ENCODE results near the gene NATD1.

NATD1 gene

GRCh38 chr17:21218831-21219380, 34.3 kb downstream of the NATD1 start:
- H3K27me3 ChIP-seq (ENCODE audit: control insufficient read depth in 5 of 5, insufficient read depth in 4 of 5, low read length in 5 of 5) = no peaks in the 10 kb centered on the region
- H3K27ac ChIP-seq (ENCODE audit: low read depth, low read length) = no peak overlapping the region
- no peaks in the 10 kb centered on the region for H3K9me3 ChIP-seq (ENCODE audit: control insufficient read depth in 5 of 5, low read length in 5 of 5)

GRCh38 chr17:21218101-21218500, 35.1 kb downstream of the NATD1 start:
- Histone ChIP-seq H3K27me3 (ENCODE audit: control insufficient read depth in 5 of 5, insufficient read depth in 4 of 5, low read length in 5 of 5) (no peaks in the 10 kb centered on the region), H3K4me1 (ENCODE audit: control insufficient read depth in 5 of 5, insufficient read depth in 5 of 5, low read length in 5 of 5) (peaks cover 6 to 30% (median 28%) of the 10 kb centered on the region in 5 donors), H3K9ac (ENCODE audit: low read length in 5 of 5) (no peak overlapping the region), H3K4me3 (ENCODE audit: low read depth in 1 of 5, low read length in 5 of 5) (no peak overlapping the region), H3K9me3 (ENCODE audit: control insufficient read depth in 5 of 5, low read length in 5 of 5) (no peaks in the 10 kb centered on the region), H3K27ac (ENCODE audit: low read depth, low read length) (no peak overlapping the region), H3K36me3 (ENCODE audit: control insufficient read depth in 5 of 5, insufficient read depth in 5 of 5, low read length in 5 of 5) (peaks cover 0 to 6% (median 0%) of the 10 kb centered on the region in 5 donors)

More at GRCh38 chr17:21218831-21219380, 34.3 kb downstream of the NATD1 start:
- H3K36me3 ChIP-seq (ENCODE audit: control insufficient read depth in 5 of 5, insufficient read depth in 5 of 5, low read length in 5 of 5) = peaks cover 0 to 6% (median 0%) of the 10 kb centered on the region in 5 donors
- H3K4me3 ChIP-seq (ENCODE audit: low read depth in 1 of 5, low read length in 5 of 5) = no peak overlapping the region
- H3K4me1 ChIP-seq (ENCODE audit: control insufficient read depth in 5 of 5, insufficient read depth in 5 of 5, low read length in 5 of 5) = peaks cover 5 to 25% (median 23%) of the 10 kb centered on the region in 5 donors
- no peak overlapping the region for H3K9ac ChIP-seq (ENCODE audit: low read length in 5 of 5)

GRCh38 chr17:21217346-21217745, 35.9 kb downstream of the NATD1 start:
- Histone ChIP-seq H3K4me3 (ENCODE audit: low read depth in 1 of 5, low read length in 5 of 5) (no peak overlapping the region), H3K27me3 (ENCODE audit: control insufficient read depth in 5 of 5, insufficient read depth in 4 of 5, low read length in 5 of 5) (no peaks in the 10 kb centered on the region), H3K4me1 (ENCODE audit: control insufficient read depth in 5 of 5, insufficient read depth in 5 of 5, low read length in 5 of 5) (peaks cover 13 to 37% (median 36%) of the 10 kb centered on the region in 5 donors), H3K27ac (ENCODE audit: low read depth, low read length) (no peak overlapping the region), H3K9me3 (ENCODE audit: control insufficient read depth in 5 of 5, low read length in 5 of 5) (no peaks in the 10 kb centered on the region), H3K36me3 (ENCODE audit: control insufficient read depth in 5 of 5, insufficient read depth in 5 of 5, low read length in 5 of 5) (peaks cover 0 to 6% (median 0%) of the 10 kb centered on the region in 5 donors), H3K9ac (ENCODE audit: low read length in 5 of 5) (no peak overlapping the region)

GRCh38 chr17:21215935-21216334, 37.3 kb downstream of the NATD1 start:
- Histone ChIP-seq H3K9me3 (ENCODE audit: control insufficient read depth in 5 of 5, low read length in 5 of 5) (no peaks in the 10 kb centered on the region), H3K4me1 (ENCODE audit: control insufficient read depth in 5 of 5, insufficient read depth in 5 of 5, low read length in 5 of 5) (peaks cover 16 to 52% (median 50%) of the 10 kb centered on the region in 5 donors), H3K27ac (ENCODE audit: low read depth, low read length) (no peak overlapping the region), H3K4me3 (ENCODE audit: low read depth in 1 of 5, low read length in 5 of 5) (no peak overlapping the region), H3K27me3 (ENCODE audit: control insufficient read depth in 5 of 5, insufficient read depth in 4 of 5, low read length in 5 of 5) (no peaks in the 10 kb centered on the region), H3K36me3 (ENCODE audit: control insufficient read depth in 5 of 5, insufficient read depth in 5 of 5, low read length in 5 of 5) (peaks cover 0 to 3% (median under 1%) of the 10 kb centered on the region in 5 donors), H3K9ac (ENCODE audit: low read length in 5 of 5) (no peak overlapping the region)

- Histone ChIP-seq H3K4me3 (ENCODE audit: low read depth in 1 of 5, low read length in 5 of 5) (peak overlapping the region; percentile 71 to 96 (median 89)), H3K4me1 (ENCODE audit: control insufficient read depth in 5 of 5, insufficient read depth in 5 of 5, low read length in 5 of 5) (peaks cover 20 to 61% (median 59%) of the 10 kb centered on the region in 5 donors), H3K27me3 (ENCODE audit: control insufficient read depth in 5 of 5, insufficient read depth in 4 of 5, low read length in 5 of 5) (no peaks in the 10 kb centered on the region), H3K36me3 (ENCODE audit: control insufficient read depth in 5 of 5, insufficient read depth in 5 of 5, low read length in 5 of 5) (peaks cover 0 to 10% (median 8%) of the 10 kb centered on the region in 5 donors), H3K27ac (ENCODE audit: low read depth, low read length) (peak overlapping the region; percentile 94), H3K9ac (ENCODE audit: low read length in 5 of 5) (peak overlapping the region; percentile 93 to 97 (median 95)), H3K9me3 (ENCODE audit: control insufficient read depth in 5 of 5, low read length in 5 of 5) (no peaks in the 10 kb centered on the region)
Measured at GRCh38 chr17:21214777-21215541, 38.3 kb downstream of the NATD1 start.

- Histone ChIP-seq H3K27ac (ENCODE audit: low read depth, low read length) (peak within 1 kb of the TSS; percentile 94), H3K36me3 (ENCODE audit: control insufficient read depth in 5 of 5, insufficient read depth in 5 of 5, low read length in 5 of 5) (peaks cover 0 to 16% (median 10%) of the 10 kb centered on the region in 5 donors), H3K9ac (ENCODE audit: low read length in 5 of 5) (peak within 1 kb of the TSS; percentile 93 to 97 (median 95)), H3K4me3 (ENCODE audit: low read depth in 1 of 5, low read length in 5 of 5) (peak within 1 kb of the TSS; percentile 87 to 96 (median 89)), H3K9me3 (ENCODE audit: control insufficient read depth in 5 of 5, low read length in 5 of 5) (no peaks in the 10 kb centered on the region), H3K4me1 (ENCODE audit: control insufficient read depth in 5 of 5, insufficient read depth in 5 of 5, low read length in 5 of 5) (peaks cover 20 to 69% (median 63%) of the 10 kb centered on the region in 5 donors), H3K27me3 (ENCODE audit: control insufficient read depth in 5 of 5, insufficient read depth in 4 of 5, low read length in 5 of 5) (no peaks in the 10 kb centered on the region)
Measured at GRCh38 chr17:21214015-21214776, 39.0 kb downstream of the NATD1 start, which contains the start of gene TMEM11. TMEM11 (minus strand) TSS chr17:21214161; CDS start chr17:21214152, 9 bp downstream.

- H3K27ac ChIP-seq (ENCODE audit: low read depth, low read length) = peak overlapping the region; percentile 94
- H3K9ac ChIP-seq (ENCODE audit: low read length in 5 of 5) = peak overlapping the region; percentile 53 to 97 (median 93)
- H3K27me3 ChIP-seq (ENCODE audit: control insufficient read depth in 5 of 5, insufficient read depth in 4 of 5, low read length in 5 of 5) = no peaks in the 10 kb centered on the region
- H3K36me3 ChIP-seq (ENCODE audit: control insufficient read depth in 5 of 5, insufficient read depth in 5 of 5, low read length in 5 of 5) = peaks cover 0 to 20% (median 10%) of the 10 kb centered on the region in 5 donors
- peak overlapping the region; percentile 87 to 96 (median 89) for H3K4me3 ChIP-seq (ENCODE audit: low read depth in 1 of 5, low read length in 5 of 5)
- peaks cover 20 to 70% (median 64%) of the 10 kb centered on the region in 5 donors for H3K4me1 ChIP-seq (ENCODE audit: control insufficient read depth in 5 of 5, insufficient read depth in 5 of 5, low read length in 5 of 5)
- H3K9me3 ChIP-seq (ENCODE audit: control insufficient read depth in 5 of 5, low read length in 5 of 5) = no peaks in the 10 kb centered on the region
Measured at GRCh38 chr17:21213638-21214014, 39.6 kb downstream of the NATD1 start.

- Histone ChIP-seq H3K9ac (ENCODE audit: low read length in 5 of 5) (peak overlapping the region; percentile 53 to 97 (median 93)), H3K27ac (ENCODE audit: low read depth, low read length) (peak overlapping the region; percentile 94), H3K27me3 (ENCODE audit: control insufficient read depth in 5 of 5, insufficient read depth in 4 of 5, low read length in 5 of 5) (no peaks in the 10 kb centered on the region), H3K36me3 (ENCODE audit: control insufficient read depth in 5 of 5, insufficient read depth in 5 of 5, low read length in 5 of 5) (peaks cover 0 to 25% (median 13%) of the 10 kb centered on the region in 5 donors), H3K9me3 (ENCODE audit: control insufficient read depth in 5 of 5, low read length in 5 of 5) (no peaks in the 10 kb centered on the region), H3K4me1 (ENCODE audit: control insufficient read depth in 5 of 5, insufficient read depth in 5 of 5, low read length in 5 of 5) (peaks cover 21 to 70% (median 65%) of the 10 kb centered on the region in 5 donors), H3K4me3 (ENCODE audit: low read depth in 1 of 5, low read length in 5 of 5) (peak overlapping the region; percentile 87 to 96 (median 89))
Measured at GRCh38 chr17:21212826-21213637, 40.2 kb downstream of the NATD1 start.

GRCh38 chr17:21211825-21212479, 41.3 kb downstream of the NATD1 start:
- peak overlapping the region in 4 of 5 donors; percentile 15 to 95 (median 54) for H3K9ac ChIP-seq (ENCODE audit: low read length in 5 of 5)

More at GRCh38 chr17:21211825-21212479, 41.3 kb downstream of the NATD1 start:
- no peaks in the 10 kb centered on the region for H3K27me3 ChIP-seq (ENCODE audit: control insufficient read depth in 5 of 5, insufficient read depth in 4 of 5, low read length in 5 of 5)
- peaks cover 0 to 25% (median 13%) of the 10 kb centered on the region in 5 donors for H3K36me3 ChIP-seq (ENCODE audit: control insufficient read depth in 5 of 5, insufficient read depth in 5 of 5, low read length in 5 of 5)
- H3K9me3 ChIP-seq (ENCODE audit: control insufficient read depth in 5 of 5, low read length in 5 of 5) = no peaks in the 10 kb centered on the region
- peak overlapping the region in 4 of 5 donors; percentile 31 to 96 (median 40) for H3K4me3 ChIP-seq (ENCODE audit: low read depth in 1 of 5, low read length in 5 of 5)
- H3K27ac ChIP-seq (ENCODE audit: low read depth, low read length) = peak overlapping the region; percentile 94
- peaks cover 21 to 73% (median 65%) of the 10 kb centered on the region in 5 donors for H3K4me1 ChIP-seq (ENCODE audit: control insufficient read depth in 5 of 5, insufficient read depth in 5 of 5, low read length in 5 of 5)

Data from subcutaneous abdominal adipose tissue (tissue), 5 donors.